Mesodermal cell (in vitro differentiated cells): ENCODE measurements around the gene VAC14.

Source experiments
- H3K27ac ChIP-seq: 2 replicates; pipeline ENCODE4 v1.7.0; 2013; ENCODE audit warnings: mild to moderate bottlenecking, low read depth, low read length, moderate library complexity; ENCODE audit not compliant: severe bottlenecking
- H3K36me3 ChIP-seq: 2 replicates; pipeline ENCODE4 v1.7.1; 2013; ENCODE audit warnings: mild to moderate bottlenecking, low read length, moderate library complexity; ENCODE audit not compliant: control insufficient read depth, insufficient read depth
- H3K4me1 ChIP-seq: one replicate; pipeline ENCODE4 v1.7.1; 2013; ENCODE audit warnings: mild to moderate bottlenecking, low read length; ENCODE audit not compliant: insufficient read depth, control insufficient read depth, poor library complexity, severe bottlenecking
- H3K4me3 ChIP-seq: 2 replicates; pipeline ENCODE4 v1.7.0; 2013; ENCODE audit warnings: low read length, control low read depth, mild to moderate bottlenecking; ENCODE audit not compliant: insufficient read depth, poor library complexity, severe bottlenecking; ENCODE audit errors: extremely low read depth
- H3K9me3 ChIP-seq: 2 replicates; pipeline ENCODE4 v1.7.1; 2013; ENCODE audit warnings: mild to moderate bottlenecking, low read length, moderate library complexity; ENCODE audit not compliant: control insufficient read depth
- WGBS, 2 experiments: methylation state at CpG; one replicate each; pipeline ENCODE4 v1.1.5; 2013; ENCODE audit warnings: missing lambda C conversion rate in 2 of 2; ENCODE audit not compliant: insufficient coverage in 2 of 2; 5-methylcytosine and 5-hydroxymethylcytosine counted together

Gene VAC14

GRCh38 chr16:70689035-70689969, 111.7 kb downstream of the VAC14 start:
- H3K36me3 ChIP-seq, result no peaks in the 10 kb centered on the region
- 95 to 98% methylated on average over 21 of the region's 22 CpGs for WGBS, 2 experiments
- no peaks in the 10 kb centered on the region for H3K9me3 ChIP-seq
- H3K27ac ChIP-seq, result no peak overlapping the region
- H3K4me3 ChIP-seq, result no peak overlapping the region
- peaks cover 67% of the 10 kb centered on the region for H3K4me1 ChIP-seq

- Histone ChIP-seq H3K4me1 (peaks cover 57% of the 10 kb centered on the region), H3K36me3 (peaks cover 3% of the 10 kb centered on the region), H3K4me3 (no peak overlapping the region), H3K27ac (peak overlapping the region; percentile 73), H3K9me3 (no peaks in the 10 kb centered on the region)
- 86 to 93% methylated on average over 8 of the region's 8 CpGs for WGBS, 2 experiments
These were observed 112.7 kb downstream of the VAC14 start for GRCh38 chr16:70688246-70688742.

- 88 to 94% methylated on average over 14 to 18 of the region's 18 CpGs for WGBS, 2 experiments
- Histone ChIP-seq H3K27ac (peak overlapping the region; percentile 73), H3K36me3 (peaks cover 7% of the 10 kb centered on the region), H3K4me3 (no peak overlapping the region), H3K9me3 (no peaks in the 10 kb centered on the region), H3K4me1 (peaks cover 52% of the 10 kb centered on the region)
These were observed 113.2 kb downstream of the VAC14 start for GRCh38 chr16:70687671-70688245.

GRCh38 chr16:70687102-70687511, 113.9 kb downstream of the VAC14 start:
- no peaks in the 10 kb centered on the region for H3K9me3 ChIP-seq
- H3K4me3 ChIP-seq, result no peak overlapping the region
- no peak overlapping the region for H3K27ac ChIP-seq
- 70% methylated on average over 1 of the region's 5 CpGs; no CpG with 5 or more reads in 1 of the 2 experiments for WGBS, 2 experiments
- H3K4me1 ChIP-seq, result peaks cover 45% of the 10 kb centered on the region
- H3K36me3 ChIP-seq, result peaks cover 7% of the 10 kb centered on the region

GRCh38 chr16:70686376-70687101, 114.4 kb downstream of the VAC14 start:
- peak overlapping the region; percentile 26 for H3K4me3 ChIP-seq
- peak overlapping the region; percentile 52 for H3K27ac ChIP-seq
- peaks cover 45% of the 10 kb centered on the region for H3K4me1 ChIP-seq
- peaks cover 7% of the 10 kb centered on the region for H3K36me3 ChIP-seq
- WGBS, 2 experiments, result 65 to 71% methylated on average over 24 to 26 of the region's 29 CpGs
- H3K9me3 ChIP-seq, result no peaks in the 10 kb centered on the region

- peak within 1 kb of the TSS; percentile 52 for H3K27ac ChIP-seq
- 1 to 2% methylated on average over 22 to 49 of the region's 72 CpGs for WGBS, 2 experiments
- H3K36me3 ChIP-seq, result peaks cover 7% of the 10 kb centered on the region
- H3K9me3 ChIP-seq, result no peaks in the 10 kb centered on the region
- H3K4me3 ChIP-seq, result peak within 1 kb of the TSS; percentile 71
- H3K4me1 ChIP-seq, result peaks cover 44% of the 10 kb centered on the region
These were observed 115.0 kb downstream of the VAC14 start, which contains the start of gene MTSS2 for GRCh38 chr16:70685938-70686375. MTSS2 (minus strand) TSS chr16:70686053; CDS start chr16:70685791, 262 bp downstream.

- no peaks in the 10 kb centered on the region for H3K9me3 ChIP-seq
- no peak overlapping the region for H3K27ac ChIP-seq
- peaks cover 41% of the 10 kb centered on the region for H3K4me1 ChIP-seq
- 1 to 2% methylated on average over 33 to 79 of the region's 90 CpGs for WGBS, 2 experiments
- H3K36me3 ChIP-seq, result peaks cover 9% of the 10 kb centered on the region
- peak overlapping the region; percentile 71 for H3K4me3 ChIP-seq
These were observed 115.7 kb downstream of the VAC14 start for GRCh38 chr16:70685061-70685937.

GRCh38 chr16:70684146-70685060, 116.6 kb downstream of the VAC14 start:
- WGBS, 2 experiments, result 89 to 93% methylated on average over 6 to 7 of the region's 14 CpGs

More at GRCh38 chr16:70684146-70685060, 116.6 kb downstream of the VAC14 start:
- peaks cover 44% of the 10 kb centered on the region for H3K4me1 ChIP-seq
- peak overlapping the region; percentile 71 for H3K4me3 ChIP-seq
- H3K36me3 ChIP-seq, result peaks cover 13% of the 10 kb centered on the region
- no peaks in the 10 kb centered on the region for H3K9me3 ChIP-seq
- H3K27ac ChIP-seq, result no peak overlapping the region
